Stimulated activated CD4-positive, alpha-beta T cell treated with anti-CD3 and anti-CD28 coated beads, Interleukin-12 subunit alpha, Interleukin-12 subunit beta, amount 100 ng/mL, for 48 hours (primary cell): ENCODE results near the gene ATAD3C.
"Not testable (repeated sequence)": the region's sequence is repeated elsewhere in the genome, so short reads cannot be mapped to it uniquely, and the experiment has no call there.

ENCODE experiments used
- DNase-seq, 3 donors: peaks; one replicate each; pipeline ENCODE4 v3.0.0-alpha.2; 2020; ENCODE audit warnings: low read depth in 2 of 3, low spot score in 1 of 3

ATAD3C gene

DNA sequence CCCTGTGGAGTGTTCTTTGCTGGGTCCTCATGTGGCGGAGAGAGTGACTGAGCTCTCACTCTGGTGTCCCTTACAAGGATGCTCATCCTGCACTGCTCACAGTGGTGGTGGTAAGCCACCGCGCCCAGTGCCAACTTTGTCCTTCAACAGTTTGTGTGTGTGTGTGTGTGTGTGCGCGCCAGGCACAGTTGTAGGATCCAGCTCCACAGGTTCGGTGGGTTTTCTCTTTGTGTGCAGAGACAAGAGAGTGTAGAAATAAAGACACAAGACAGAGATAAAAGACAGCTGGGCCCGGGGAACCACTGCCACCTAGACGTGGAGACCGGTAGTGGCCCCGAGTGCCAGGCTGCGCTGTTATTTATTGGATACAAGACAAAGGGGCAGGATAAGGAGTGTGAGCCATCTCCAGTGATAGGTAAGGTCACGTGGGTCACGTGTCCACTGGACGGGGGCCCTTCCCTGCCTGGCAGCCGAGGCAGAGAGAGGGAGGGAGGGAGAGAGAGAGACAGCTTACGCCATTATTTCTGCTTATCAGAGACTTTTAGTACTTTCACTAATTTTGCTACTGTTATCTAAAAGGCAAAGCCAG is 55.4 kb downstream of the ATAD3C start:
- DNase-seq: peak; percentile 71 to 77 (median 73)

DNA sequence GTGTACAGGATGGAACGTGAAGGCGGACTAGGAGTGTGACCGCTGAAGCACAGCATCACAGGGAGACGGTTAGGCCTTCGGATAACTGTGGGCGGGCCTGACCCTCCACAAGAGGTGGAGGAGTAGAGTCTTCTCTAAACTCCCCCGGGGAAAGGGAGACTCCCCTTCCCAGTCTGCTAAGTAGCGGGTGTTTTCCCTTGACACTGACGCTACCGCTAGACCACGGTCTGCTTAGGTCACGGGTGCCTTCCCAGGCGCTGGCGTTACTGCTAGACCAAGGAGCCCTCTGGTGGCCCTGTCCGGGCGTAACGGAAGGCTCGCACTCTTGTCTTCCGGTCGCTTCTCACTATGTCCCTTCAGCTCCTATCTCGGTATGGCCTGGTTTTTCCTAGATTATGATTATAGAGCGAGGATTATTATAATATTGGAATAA is 55.9 kb downstream of the ATAD3C start:
- DNase-seq: peak in 1 of 3 donors; percentile 19

DNA sequence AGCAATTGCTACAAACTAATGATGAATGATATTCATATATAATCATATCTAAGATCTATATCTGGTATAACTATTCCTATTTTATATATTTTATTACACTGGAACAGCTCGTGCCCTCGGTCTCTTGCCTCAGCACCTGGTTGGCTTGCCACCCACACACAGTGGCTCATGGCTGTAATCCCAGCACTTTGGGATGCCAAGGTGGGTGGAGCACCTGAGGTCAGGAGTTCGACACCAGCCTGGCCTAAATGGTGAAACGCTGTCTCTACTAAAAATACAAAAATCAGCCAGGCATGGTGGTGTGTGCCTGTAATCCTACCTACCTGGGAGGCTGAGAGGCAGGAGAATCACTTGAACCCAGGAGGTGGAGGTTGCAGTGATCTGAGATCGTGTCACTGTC is 56.3 kb downstream of the ATAD3C start:
- DNase-seq: not testable (repeated sequence)

DNA sequence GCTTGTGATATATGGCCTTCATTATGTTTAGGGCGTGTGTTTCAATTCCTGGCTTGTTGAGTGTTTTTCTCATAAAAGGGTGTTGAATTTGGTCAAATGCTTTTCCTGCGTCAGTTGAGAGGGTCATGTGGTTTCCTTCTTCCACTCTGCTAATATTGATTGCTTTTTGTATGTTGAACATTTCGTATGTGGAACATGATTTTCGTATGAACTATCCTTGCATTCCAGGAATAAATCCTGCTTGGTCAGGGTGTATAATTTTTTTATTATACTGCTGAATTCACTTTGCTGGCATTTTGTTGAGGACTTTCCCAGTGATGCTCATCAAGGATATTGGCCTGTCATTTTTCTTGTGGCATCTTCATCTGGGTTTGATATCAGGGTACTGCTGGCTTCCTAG is 57.8 kb downstream of the ATAD3C start:
- DNase-seq: no peak

DNA sequence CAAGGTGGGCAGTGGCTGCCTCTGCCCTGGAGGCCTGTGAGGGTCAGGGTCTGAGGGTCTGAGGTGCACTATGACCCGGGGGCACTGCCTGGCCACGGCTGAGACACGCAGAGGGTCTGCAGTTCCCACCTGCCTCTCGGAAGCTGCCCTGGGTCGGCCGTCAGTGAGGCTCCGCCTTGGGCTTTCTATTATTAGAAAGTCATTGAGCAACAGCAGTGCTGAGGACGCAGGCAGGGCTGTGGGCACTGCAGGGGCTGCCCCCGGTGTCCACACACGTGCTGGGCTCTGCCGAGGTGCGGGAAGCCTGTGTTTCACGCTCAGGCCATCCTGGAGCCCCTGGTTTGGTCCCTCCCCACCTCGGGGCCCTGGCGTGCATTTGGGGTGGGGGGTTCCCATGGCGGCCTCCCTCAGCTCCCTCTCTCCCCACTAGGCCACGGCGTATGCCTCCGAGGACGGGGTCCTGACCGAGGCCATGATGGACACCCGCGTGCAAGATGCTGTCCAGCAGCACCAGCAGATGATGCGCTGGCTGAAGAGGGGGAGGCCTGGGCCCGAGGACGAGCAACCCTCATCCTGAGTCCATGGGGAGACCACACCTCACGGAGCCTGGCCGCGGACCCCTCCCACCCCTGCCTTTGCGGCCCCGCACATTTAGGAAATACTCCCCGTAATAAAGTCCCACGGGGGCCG is 59.4 kb downstream of the ATAD3C start:
- DNase-seq: not testable (repeated sequence)

DNA sequence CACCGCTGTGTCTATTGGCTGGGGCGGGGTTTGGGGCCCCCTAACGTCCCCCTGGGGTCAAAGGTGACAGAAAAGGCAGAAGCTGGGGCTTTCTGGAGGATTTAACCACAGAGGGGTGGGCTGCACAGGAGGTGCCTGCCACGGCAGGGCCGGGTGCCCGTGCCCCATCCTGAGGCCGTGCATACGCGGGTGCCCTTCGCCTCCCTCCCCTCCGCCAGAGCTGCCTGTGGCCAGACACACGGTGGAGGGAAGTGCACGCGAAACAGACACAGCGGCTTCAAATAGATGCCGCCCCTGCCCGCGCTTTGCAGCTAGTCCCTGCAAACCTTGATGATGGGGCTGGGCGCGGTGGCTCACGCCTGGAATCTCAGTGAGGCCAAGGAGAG is 60.0 kb downstream of the ATAD3C start:
- DNase-seq: not testable (repeated sequence)

DNA sequence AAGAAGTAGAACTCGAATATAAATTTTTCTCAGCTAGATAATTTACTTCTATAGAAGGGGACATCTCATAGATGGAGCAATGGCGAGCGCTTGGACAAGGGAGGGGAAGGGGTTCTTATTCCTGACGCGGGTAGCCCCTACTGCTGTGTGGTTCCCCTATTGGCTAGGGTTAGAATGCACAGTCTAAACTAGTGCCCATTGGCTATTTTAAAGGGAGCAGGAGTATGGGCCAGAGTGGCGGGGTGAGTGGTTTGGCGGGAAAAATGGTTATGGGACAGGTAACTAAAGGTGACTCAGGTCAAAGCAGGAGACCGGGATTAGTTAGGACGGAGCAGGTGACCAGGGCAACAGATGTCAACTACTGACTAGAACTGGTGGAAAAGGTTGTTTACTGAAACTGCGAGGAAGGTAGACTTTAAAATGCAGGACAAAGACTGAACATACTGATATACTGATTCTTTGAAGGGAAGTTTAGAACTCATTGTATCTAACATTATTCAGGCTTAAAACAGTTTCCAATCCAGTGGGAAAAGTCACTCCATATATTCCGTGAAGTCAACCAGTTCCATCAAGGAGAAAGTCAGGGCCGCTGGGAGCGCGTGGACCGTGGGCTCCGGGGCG is 61.5 kb downstream of the ATAD3C start:
- DNase-seq: no peak

DNA sequence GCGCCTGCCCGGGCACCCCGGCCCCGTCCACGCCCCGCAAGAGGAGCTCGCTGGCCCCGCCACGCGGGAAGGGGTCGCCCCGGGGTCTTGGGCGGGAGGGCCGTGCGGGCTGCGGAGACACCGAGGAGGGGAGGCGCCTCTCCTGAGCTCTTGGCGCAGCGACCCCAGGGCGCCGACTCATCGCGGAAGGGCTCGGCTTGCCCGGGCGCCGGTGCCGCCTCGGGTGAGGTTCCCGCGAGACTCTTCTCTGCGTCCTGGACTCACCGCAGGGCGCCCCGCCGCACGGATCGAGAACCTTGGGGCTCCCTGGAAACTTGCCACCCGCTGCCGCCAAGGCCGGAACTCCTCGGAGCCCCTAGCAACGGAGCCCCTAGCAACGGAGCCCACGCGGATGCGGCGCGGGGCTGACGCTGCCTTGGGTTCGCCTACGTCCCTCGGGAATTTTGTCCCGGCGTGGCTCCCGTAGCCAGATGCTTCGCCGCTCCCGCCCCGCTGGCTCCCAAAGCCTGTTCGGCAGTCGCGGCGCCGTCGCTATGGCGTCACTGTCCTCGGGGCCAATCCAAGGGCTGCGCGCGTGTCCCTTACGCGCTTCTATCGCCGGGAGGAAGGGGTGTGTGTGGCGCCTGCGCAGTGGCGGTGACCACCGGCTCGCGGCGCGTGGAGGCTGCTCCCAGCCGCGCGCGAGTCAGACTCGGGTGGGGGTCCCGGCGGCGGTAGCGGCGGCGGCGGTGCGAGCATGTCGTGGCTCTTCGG is 62.2 kb downstream of the ATAD3C start, which contains the start of gene ATAD3A:
Gene ATAD3A, plus strand, starts transcription at position 630 of the 753 bp plus-strand sequence. Its CDS starts 107 bp downstream, at position 737.
- DNase-seq: peak; percentile 92 to 97 (median 95)

DNA sequence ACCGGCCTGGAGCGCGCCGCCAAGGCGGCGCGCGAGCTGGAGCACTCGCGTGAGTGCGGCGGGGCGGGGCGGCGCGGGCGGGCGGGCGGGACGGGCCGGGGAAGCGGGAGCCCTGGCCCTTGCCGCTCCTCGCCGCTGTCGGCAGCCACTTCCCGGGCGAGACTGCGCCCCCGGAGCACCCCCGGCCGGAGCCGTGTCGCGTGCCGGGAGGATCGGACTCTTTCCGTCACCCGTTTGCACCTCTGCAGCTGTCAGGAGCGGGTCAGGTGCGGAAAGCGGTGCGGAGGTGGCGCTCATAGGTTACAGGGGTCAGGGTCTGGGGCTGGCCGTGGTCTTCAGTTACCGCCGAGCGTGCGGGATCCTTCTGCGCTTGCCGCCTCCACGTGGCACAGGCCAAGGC is 62.9 kb downstream of the ATAD3C start:
- not testable (repeated sequence) for DNase-seq

DNA sequence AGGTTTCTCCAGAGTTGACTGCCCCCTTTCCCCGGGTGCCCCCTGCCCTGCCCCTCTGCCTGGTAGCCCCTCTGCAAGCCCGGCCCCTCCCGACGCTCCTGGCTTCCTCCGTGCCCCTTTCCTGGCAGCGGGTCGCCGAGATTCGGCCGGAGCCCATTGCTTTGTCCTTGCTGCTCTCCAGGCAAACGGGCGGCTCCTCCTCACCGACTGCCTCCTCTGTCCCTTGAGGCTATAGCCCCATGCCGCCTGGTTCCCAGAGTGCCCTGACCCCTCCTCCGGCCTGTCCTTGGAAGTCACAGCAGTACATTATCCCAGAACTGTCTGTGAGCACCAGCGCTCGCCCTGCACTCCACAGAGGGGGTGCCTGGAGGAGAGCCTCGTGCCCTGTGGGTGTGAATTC is 64.2 kb downstream of the ATAD3C start:
- not testable (repeated sequence) for DNase-seq

DNA sequence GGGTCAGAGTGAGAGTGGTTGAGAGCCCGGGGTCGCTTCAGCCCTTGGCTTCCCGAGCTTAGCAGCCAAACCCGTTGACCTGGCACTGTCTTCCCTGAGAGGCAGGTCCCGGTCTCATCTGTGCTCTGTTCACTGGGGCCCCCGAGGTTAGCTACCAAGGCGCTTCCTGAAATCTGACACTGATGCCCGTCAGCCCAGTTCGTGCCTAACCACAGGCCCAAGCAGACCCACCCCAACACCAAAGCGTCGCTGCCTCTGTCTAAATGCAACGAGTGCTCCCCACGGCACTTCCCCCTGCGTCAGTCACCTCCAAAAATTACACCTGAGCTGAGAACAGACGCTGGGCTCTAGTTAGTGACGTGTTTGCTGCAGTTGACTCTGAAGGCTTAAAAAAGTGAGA is 64.9 kb downstream of the ATAD3C start:
- not testable (repeated sequence) for DNase-seq

DNA sequence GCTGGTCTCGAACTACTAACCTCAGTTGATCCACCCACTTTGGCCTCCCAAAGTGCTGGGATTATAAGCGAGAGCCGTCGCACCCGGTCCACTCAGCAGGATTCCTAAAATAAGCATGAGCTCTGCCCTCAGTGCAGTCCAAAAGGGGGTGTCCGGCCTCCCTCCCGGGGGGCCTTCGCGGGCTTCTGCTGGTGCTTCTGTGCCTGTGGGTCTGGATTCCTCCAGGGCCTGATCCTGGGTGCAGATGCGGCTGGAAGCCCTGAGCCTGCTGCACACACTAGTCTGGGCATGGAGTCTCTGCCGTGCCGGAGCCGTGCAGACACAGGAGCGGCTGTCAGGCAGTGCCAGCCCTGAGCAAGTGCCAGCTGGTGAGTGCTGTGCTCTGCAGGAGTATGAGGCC is 67.4 kb downstream of the ATAD3C start:
- DNase-seq: not testable (repeated sequence)

DNA sequence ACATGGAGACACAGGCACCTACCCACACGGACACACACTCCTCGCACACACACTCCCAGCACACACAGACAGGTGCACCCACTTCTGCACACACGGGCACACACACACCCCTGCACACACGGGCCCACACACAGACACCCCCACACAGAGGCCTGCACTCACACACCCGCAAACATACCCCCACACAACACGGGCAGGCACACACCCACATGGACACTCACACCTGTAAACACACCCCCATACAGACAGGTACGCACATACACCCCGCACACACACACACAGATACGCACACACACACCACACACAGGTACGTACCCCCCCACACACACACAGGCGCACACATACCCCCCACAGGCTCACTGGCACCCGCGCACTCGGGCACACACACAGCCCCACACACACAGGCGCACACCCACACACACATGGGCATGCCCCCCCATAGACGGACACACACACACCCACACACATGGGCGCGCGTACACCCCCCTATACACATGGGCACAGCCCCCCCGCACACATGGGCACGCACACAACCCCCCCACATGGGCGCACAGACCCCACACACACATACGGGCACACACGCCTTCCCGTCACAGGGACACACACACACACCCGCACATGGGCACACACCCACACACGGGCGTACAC is 68.6 kb downstream of the ATAD3C start:
- no peak for DNase-seq

DNA sequence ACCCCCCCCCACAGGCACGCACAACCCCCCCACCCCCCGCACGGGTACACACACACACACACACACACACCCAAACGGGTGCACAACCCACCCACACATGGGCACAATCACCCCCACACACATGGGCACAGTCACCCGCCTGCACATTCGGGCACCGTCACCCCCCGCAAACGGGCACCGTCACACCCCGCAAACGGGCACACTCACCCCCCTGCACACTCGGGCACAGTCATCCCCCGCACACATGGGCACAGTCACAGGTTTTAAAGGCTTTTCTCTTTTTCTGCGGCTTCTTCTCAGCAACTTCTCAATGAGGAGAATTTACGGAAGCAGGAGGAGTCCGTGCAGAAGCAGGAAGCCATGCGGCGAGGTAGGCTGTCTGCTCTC is 69.1 kb downstream of the ATAD3C start:
- DNase-seq: not testable (repeated sequence)
